Esophagus squamous epithelium (tissue), 5 donors: ENCODE results near the gene TNFRSF6B. TPM values are rescaled to one million over a fixed set of nuclear protein-coding genes. Genes with fewer than 3 reads are reported as not detected.

Experiments
- DNase-seq: peaks from one replicate; lab custom pipeline; 2025; lab: John Stamatoyannopoulos, UW
- H3K27ac ChIP-seq, 4 donors: fragments of 200-600 bp; sonication (generic); one replicate each; pipeline ENCODE4 v1.5.1; 2016 to 2019; ENCODE audit warnings: mild to moderate bottlenecking in 1 of 4
- H3K27me3 ChIP-seq, 4 donors: fragments of 200-600 bp; sonication (generic); 1 replicate in 3 of 4; 2 replicates in 1 of 4; pipeline versions ENCODE4 v1.5.1 to v1.6.0; 2017 to 2021; ENCODE audit warnings: antibody characterized with exemption in 1 of 4
- H3K36me3 ChIP-seq, 3 donors: fragments of 200-600 bp; sonication (generic); one replicate each; pipeline ENCODE4 v1.5.1; 2016 to 2019
- H3K4me1 ChIP-seq, 3 donors: fragments of 200-600 bp; sonication (generic); one replicate each; pipeline ENCODE4 v1.5.1; 2017 to 2019
- H3K4me3 ChIP-seq, 4 donors: fragments of 200-600 bp; sonication (generic); 1 replicate in 3 of 4; 2 replicates in 1 of 4; pipeline ENCODE4 v1.5.1; 2016 to 2019; ENCODE audit warnings: mild to moderate bottlenecking in 2 of 4, moderate library complexity in 1 of 4
- H3K9me3 ChIP-seq, 3 donors: fragments of 200-600 bp; sonication (generic); one replicate each; pipeline ENCODE4 v1.5.1; 2016 to 2019
- CTCF ChIP-seq, 6 experiments: fragments of 450-650 bp in 4 of 6; fragments of 200-600 bp in 2 of 6; sonication (generic) in 2 of 6; IDR thresholded peaks; one replicate each; pipeline ENCODE4 v1.5.1; 2016 to 2019; ENCODE audit warnings: antibody characterized with exemption in 6 of 6, mild to moderate bottlenecking in 4 of 6, moderate library complexity in 4 of 6
- POLR2A ChIP-seq, 4 donors: fragments of 450-650 bp; IDR thresholded peaks; one replicate each; pipeline ENCODE4 v1.6.1; 2017; ENCODE audit warnings: antibody characterized with exemption in 4 of 4, mild to moderate bottlenecking in 4 of 4, moderate library complexity in 3 of 4
- WGBS, 2 donors: methylation state at CpG; one replicate each; pipeline ENCODE4 v1.1.5; 2018; 5-methylcytosine and 5-hydroxymethylcytosine counted together
- intact Hi-C: fragments of 100-400 bp; cut with DNase I; formaldehyde crosslinking; loops from one replicate; pipeline ENCODE4 v1.15.0; 2022
- total RNA-seq, 4 donors: library from RNA; depleted of rRNA; stranded (reverse); fragments of >200 nt; gene quantifications; one replicate each; pipeline ENCODE4 v1.1.0, GENCODE V29; 2016
- donor health status: DM: yes; HTN: yes; CAD: no.

TNFRSF6B gene
- total RNA-seq, 4 donors from 2014 or later, result 2.5 to 15.2 (median 10.6) TPM

GRCh38 chr20:63675681-63676368 is 20.6 kb upstream of the TNFRSF6B start:
- Histone ChIP-seq H3K4me1 (no peaks in the 10 kb centered on the region), H3K27me3 (no peaks in the 10 kb centered on the region), H3K27ac (no peak overlapping the region), H3K9me3 (no peaks in the 10 kb centered on the region), H3K4me3 (no peak overlapping the region), H3K36me3 (peaks cover 0 to 91% (median 8%) of the 10 kb centered on the region in 3 donors)
- WGBS, 2 donors, result 95 to 97% methylated on average over 16 to 20 of the region's 20 CpGs
- intact Hi-C loops, result no loop called here
- no peak for DNase-seq
- no peak for TF ChIP-seq CTCF (IDR thresholded peaks at IDR 0.05)
- TF ChIP-seq POLR2A (IDR thresholded peaks at IDR 0.05), result no peak

GRCh38 chr20:63678071-63678470 is 18.4 kb upstream of the TNFRSF6B start:
- 53% methylated on average over 3 of the region's 13 CpGs; no CpG with 5 or more reads in 1 of the 2 donors for WGBS, 2 donors
- DNase-seq, result no peak
- intact Hi-C loops, result no loop called here
- Histone ChIP-seq H3K36me3 (peaks cover 0 to 80% (median 3%) of the 10 kb centered on the region in 3 donors), H3K4me3 (no peak overlapping the region), H3K27me3 (no peaks in the 10 kb centered on the region), H3K27ac (no peak overlapping the region), H3K4me1 (peaks cover 17 to 22% (median 17%) of the 10 kb centered on the region in 3 donors), H3K9me3 (no peaks in the 10 kb centered on the region)
- no peak for TF ChIP-seq POLR2A (IDR thresholded peaks at IDR 0.05)
- TF ChIP-seq CTCF (IDR thresholded peaks at IDR 0.05), result no peak

- WGBS, 2 donors, result 90% methylated on average over 12 to 17 of the region's 38 CpGs
- Histone ChIP-seq H3K27me3 (no peaks in the 10 kb centered on the region), H3K4me3 (no peak overlapping the region), H3K4me1 (peaks cover 17 to 27% (median 22%) of the 10 kb centered on the region in 3 donors), H3K9me3 (no peaks in the 10 kb centered on the region), H3K27ac (no peak overlapping the region), H3K36me3 (peaks cover 0 to 72% (median 2%) of the 10 kb centered on the region in 3 donors)
- intact Hi-C loops, result no loop called here
- TF ChIP-seq POLR2A (IDR thresholded peaks at IDR 0.05), result no peak
- TF ChIP-seq CTCF (IDR thresholded peaks at IDR 0.05), result no peak
- DNase-seq, result no peak
These were observed 17.6 kb upstream of the TNFRSF6B start for GRCh38 chr20:63678667-63679465.

- WGBS, 2 donors, result 83 to 89% methylated on average over 13 to 15 of the region's 19 CpGs
These were observed 16.6 kb upstream of the TNFRSF6B start for GRCh38 chr20:63679799-63680305.

More at GRCh38 chr20:63679799-63680305, 16.6 kb upstream of the TNFRSF6B start:
- no peak for DNase-seq
- peaks cover 17 to 27% (median 22%) of the 10 kb centered on the region in 3 donors for H3K4me1 ChIP-seq
- peaks cover 0 to 62% (median 0%) of the 10 kb centered on the region in 3 donors for H3K36me3 ChIP-seq
- no peak overlapping the region for H3K27ac ChIP-seq
- intact Hi-C loops, result no loop called here
- H3K27me3 ChIP-seq, result no peaks in the 10 kb centered on the region
- H3K9me3 ChIP-seq, result no peaks in the 10 kb centered on the region
- TF ChIP-seq CTCF (IDR thresholded peaks at IDR 0.05) (no peak), POLR2A (IDR thresholded peaks at IDR 0.05) (no peak)
- H3K4me3 ChIP-seq, result no peak overlapping the region
